CD4-positive, alpha-beta T cell treated with Interleukin-4 for 4 hours (primary cell): ENCODE data around the gene ATP8A1.

Experiments
- DNase-seq: peaks from one replicate; pipeline ENCODE4 v3.0.0-alpha.2; 2020

Gene ATP8A1

DNA sequence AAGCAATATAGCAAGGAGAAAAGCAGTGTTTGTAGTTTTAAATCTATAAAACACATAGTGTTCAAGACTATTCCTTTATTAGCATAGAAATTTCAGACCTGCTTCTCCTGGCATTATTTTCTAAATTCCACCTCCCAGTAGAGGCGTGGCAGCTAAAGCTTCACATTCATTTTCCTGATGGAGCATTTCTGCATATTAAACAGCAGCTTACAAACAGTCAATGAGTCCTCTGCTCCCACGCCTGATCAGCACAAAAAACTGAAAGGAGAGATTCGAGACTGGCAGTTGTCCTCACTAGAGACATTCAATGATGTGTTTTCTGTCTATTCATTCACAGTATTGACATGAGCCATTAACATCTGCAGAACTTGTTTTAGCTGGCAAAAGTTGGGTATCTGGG, 198.2 kb downstream of the ATP8A1 start:
- DNase-seq, result no peak

DNA sequence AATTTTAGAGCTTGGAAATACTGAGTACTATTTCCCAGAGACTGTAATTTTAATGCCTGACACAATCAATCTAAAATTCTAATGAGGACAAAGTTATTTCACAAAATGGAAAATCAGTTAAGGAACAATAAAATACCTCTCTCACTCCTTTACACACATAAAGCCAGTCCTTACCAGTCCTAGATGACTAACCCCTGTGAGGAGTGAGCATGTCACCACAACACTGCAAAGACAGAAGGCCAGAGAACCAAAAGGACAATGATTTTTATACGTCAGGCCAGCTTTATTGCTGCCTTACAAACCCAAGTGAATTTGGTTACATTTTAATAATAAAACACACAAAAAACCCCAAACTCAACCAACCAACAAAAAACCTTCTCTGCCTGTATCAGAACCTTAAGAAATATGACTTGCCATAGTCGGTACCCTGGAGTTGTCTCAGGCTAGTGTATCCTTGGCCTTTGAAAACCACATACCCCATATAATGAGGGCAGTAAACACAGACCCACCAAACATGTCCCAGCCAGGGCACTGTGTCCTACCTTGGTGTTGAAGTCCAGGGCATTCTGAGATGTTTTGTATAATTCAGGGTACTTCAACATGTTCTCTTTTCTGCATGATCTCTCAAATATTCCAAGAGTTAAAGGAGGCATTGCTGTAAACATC, 202.0 kb downstream of the ATP8A1 start:
- DNase-seq, result no peak

DNA sequence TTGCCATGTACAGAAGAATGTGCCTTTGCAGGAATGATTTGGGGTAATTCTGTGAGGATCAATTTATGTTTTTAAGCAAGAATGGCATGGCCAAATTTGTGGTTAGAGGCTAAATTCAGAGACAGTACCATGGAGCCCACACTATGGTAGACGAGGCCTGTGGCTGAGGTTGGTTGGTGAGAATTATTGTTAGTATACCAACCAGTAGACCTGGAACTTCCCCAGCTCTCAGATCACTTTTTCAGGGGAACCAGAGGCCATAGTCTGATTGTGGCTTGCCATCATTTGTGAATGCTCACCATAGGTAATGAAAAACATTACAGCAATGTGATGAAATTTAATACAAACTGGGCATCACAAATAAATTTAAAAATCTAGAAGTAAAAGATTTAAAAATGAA, 203.3 kb downstream of the ATP8A1 start:
- no peak for DNase-seq

DNA sequence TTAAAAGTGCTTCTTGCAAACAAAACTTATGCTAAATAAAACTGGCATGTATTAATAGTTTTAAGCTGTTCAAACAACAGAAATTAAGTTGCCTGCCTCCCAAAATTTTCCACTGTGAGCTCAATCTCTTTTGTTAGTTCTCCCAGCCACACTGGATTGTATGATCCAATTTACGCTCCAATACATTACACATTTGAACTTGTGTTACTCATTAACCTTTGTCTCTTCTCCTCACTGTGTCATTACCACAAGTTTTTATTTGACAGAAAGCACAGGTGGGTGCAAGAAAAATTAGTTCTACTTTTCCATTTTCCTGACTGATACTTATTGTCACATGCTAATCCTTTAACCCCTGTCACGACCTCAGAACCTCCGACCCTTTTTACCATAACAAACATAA, 204.1 kb downstream of the ATP8A1 start:
- no peak for DNase-seq

DNA sequence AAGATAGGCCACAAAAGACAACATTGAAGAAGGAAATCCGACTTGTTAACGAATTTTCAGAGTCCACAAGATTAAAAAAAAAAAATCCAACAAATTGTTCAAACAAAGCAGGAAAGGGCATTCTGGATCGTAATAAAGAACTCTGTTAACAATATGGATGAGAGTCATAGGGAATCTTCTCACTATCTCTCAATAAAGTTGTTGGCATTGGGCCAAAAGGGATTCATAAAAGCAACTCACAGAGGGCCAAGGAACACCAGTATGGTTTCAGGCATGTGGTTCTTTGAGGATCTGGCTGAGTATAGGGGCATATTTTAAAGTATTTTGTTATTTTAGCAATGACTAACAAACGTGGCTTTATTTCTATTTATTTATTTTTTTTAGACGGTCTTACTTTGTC, 210.1 kb downstream of the ATP8A1 start:
- no peak for DNase-seq

DNA sequence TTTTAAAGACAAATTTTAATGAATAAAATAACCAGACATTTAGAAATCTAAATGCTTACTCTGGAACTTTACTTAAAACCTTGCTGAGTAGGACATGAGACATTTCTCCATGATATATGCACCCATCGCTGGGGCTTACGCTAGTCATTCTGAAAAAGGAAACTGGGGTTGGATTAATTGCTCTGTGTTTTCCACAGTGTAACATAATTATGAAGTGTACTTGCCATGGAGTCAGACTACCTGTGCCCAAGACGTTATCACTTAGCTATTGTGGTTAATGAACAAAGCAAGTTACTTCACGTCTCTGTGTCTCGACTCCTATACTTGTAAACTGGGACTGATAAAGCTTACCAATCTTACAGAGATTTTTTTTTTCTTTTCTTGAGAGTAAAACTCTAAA, 211.9 kb downstream of the ATP8A1 start:
- no peak for DNase-seq

DNA sequence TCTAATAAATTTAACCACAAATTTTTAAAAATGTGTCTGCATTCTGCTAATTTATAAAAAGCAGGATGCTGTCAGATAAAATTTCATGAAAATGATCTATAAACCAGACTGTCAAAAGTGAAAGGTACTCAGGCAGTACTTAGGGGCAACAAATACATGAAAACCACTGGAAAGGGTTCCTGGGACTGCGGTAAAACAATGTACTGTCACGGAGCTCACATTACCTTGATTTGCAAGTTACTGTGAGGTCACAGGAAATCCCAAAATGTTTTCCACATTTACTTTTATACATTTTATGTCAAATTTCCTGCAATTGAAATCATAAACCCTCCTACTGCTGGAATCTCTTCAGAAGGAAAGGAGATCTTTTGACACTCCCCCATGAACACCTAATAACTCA, 214.3 kb downstream of the ATP8A1 start:
- DNase-seq, result no peak

DNA sequence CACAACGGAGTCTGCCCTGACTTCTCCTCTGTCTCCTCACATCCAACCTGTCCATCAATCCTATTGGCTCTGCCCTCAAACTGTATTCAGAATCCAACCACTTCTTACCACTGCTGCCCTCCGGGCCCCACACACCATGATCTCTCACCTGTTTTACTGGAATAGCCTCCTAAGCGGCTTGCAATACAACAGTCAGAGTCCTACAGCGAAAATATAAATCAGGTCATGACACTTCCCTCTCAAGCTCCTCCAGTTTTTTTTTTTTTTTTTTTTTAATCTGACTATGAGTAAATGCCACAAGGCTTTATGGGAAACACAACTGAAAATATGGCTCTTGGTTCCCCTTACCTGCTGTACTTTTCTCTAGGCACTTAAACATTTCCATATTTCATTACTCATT, 216.8 kb downstream of the ATP8A1 start:
- no peak for DNase-seq

DNA sequence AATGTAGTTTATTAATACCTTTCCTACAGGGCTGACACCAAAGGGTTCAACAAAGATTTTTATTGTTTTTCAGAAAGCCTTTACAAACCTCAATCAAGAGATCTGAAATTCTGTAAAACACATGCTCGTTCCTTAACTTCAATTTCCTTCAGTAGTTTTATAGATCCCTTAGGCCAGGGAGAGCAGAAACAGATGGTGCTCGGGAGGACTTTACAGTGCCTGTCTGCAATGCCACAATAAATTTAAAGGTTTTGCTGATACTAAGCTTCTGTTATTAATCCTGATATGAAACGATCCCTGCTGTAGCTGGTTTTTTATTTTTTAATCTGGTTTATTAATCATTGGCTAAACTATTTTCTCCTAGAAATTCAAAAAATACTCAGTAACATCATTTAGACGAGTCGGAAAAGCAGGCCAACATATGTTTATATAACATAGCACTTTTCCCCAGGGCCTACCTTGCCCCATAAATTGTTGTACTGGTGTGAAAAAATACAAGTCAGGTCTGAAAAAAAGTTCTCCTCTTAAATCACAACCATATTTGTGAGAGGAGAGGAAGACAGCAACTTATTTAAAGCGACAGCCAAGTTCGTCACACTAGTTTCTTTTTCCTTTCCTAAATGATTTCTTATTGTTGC, 219.9 kb downstream of the ATP8A1 start:
- no peak for DNase-seq

DNA sequence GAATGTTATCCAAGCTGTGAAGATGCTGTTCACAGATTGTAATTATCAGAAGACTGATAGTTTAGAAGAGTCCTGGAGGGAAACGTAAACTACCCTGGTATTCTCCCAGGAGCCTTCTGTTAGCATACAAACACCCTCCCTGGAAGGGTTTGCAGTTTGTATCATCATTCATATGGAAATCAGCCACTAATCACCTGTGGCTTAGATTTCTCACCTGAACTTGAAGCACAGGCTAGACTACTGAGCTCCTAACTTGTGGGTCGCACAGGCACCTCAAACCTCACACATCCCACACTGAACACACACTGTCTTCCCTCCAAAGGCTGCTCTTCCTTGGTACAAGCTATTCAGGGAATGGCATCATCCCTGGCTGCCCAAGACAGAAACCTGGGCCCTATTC, 228.9 kb downstream of the ATP8A1 start:
- DNase-seq, result no peak

DNA sequence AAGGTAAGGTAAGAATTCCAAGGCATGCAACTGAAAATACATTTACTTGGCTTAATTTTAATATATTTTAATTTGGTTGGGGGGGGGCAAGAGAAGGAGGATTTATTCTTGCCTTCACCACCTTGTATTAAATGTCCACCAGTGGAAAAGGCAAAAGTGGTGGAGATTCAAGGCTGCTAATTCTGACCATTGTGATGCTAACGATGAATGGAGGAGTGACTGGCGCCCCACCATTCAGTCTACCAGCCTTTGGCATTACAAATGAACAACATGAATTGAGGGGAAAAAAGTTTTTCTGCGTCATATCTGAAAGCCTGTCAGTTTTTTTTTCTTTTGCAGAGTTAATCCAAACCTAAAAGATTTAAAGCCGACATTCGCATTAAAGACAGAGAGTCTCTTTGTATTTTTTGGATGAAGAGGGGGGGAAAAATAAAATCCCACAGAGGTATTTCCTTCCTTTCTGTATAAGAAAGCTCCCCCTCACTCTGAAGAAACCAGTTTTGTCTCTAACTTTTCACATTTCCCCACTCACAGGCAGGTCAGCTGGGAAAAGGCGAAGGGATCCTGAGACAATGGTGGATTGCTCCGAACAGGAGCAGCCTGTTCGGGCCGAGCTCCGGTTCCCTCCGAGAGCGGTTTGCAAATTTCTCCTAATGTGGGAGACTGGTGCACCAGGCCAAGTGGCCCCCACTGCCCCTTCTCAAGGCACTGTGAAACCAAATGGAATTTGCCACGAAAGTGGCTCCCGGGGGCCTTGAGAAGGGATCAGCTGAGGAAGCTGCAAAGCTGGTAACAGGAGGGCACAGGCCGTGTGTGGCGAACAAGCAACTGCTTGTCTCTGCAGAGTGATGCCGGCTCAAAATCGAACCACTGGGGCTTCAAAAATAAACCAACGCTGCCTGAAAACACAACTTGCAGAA, 231.5 kb downstream of the ATP8A1 start:
- no peak for DNase-seq

DNA sequence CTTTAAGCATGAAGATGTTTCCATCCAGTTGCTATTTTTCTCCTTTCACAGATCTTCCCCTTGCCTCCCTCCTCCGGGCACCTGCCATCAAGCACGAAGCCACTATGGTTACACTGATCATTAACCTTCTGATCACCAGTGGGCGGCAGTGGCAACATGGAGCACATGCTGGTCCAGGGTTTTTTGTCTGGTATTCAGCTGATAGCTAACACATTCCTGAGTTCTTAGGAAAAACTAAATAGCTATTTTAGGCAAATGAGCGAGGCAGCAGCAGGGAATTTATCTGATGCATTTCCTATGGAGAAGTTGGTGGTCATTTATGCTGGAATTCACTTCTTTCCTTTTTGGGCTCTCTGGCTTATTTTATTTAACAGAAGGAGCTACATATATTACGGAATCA, 236.8 kb downstream of the ATP8A1 start:
- DNase-seq, result no peak

DNA sequence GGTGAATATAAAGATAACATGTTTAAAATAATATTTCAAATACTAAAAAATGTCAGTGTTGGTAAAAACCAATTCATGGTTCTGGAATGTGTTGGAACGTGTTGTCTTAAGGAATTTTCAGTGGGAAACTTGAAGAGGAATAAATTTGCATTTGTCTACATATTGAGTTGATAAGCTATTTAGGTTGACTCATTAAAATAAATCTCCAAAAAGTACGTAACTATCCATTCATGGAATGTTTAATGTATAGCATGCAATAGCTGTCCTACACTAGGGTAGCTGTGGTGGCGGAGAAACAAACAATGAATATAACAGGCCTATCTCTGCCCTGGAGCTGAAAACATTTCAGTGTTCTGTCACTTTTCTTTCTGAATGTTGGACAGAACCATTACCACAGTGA, 239.4 kb downstream of the ATP8A1 start:
- DNase-seq, result no peak

DNA sequence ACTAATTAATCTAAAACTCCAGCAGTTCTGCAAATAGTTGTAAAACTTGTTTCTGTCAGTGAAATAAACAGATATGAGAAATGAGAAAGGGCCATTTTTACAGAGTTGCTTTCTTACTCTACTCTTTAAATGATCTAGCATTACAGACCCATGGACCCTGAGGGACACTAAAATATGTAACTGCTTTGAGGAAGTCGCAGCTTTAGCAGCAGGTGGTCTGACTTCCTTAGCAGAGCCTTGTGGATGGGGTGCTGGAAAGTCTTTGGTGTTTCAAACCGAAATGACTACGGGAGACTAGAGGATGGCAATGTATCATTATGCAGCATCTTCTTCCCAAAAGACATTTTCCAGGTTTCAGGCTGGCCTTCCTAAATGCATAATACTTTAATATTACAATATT, 240.9 kb downstream of the ATP8A1 start:
- no peak for DNase-seq

DNA sequence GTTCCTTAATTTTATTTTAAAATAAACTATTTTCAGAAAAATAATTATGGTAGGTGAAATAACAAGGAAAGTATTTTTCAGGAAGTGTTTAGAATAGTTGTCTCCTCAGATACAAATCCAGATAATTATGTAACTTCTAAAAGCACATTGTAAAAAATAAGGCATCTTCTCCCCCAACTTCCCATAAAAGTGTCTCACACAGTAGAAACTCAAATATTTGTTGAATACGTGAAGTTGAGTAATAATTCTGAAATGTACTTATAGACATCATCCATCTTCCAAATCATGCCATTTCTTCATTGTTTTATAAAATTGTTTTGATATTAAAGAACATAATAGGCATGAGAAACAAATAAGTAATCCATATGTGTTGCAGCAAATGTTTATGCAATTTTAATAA, 241.6 kb downstream of the ATP8A1 start:
- no peak for DNase-seq

DNA sequence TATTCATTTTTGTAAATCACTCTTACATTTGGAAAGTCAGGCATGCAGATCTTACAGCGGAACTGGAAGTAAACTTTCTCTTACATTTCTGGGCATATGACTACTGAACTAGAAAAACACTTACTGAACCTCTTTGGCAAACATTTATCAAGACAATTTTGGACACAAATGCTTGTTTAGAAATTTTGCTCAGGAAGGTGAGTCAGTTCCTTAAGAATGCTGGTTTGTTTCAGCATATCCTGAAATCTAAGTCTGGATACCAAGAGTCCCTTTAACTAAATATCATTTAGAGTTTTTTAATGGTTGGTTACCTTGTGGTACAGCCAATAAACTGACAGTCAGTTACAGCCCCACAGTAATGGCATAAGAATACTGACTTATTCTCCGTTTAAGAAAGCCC, 244.7 kb downstream of the ATP8A1 start:
- no peak for DNase-seq

DNA sequence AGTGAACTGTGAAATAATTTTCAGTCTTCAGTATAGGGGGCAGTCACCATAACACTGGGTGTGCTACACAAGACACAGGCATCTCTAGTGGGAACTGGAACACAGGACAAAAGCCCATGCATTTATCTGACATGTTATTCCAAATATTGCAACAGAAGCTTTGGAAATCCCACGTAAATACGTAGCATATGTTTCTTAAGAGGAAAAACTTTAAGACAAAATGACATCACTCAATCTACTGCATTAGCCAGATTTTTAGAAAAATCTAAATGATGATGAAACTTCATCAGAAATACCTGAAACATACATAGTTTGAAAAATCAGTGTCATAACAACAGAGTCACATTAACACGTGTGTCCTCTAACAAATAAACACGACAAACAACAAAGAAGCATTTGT, 245.1 kb downstream of the ATP8A1 start:
- DNase-seq, result no peak

DNA sequence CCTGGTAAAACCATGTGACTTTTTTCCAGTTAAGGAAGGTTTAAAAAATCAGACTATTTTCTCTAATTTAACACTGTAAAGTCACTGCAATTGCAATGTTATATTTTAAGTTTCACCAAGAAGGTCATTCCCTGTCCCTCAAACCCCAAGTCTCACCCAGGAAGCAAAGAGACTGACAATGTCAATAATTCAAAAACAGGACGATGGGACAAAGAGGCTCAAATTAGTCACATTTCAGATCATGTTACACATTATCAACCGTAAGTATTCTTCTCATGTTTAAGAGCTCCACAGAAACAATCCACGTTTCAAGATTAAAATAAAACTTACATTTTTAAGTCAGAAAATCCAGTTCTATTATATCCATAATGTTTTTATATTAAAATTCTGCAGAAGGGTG, 246.5 kb downstream of the ATP8A1 start:
- no peak for DNase-seq

DNA sequence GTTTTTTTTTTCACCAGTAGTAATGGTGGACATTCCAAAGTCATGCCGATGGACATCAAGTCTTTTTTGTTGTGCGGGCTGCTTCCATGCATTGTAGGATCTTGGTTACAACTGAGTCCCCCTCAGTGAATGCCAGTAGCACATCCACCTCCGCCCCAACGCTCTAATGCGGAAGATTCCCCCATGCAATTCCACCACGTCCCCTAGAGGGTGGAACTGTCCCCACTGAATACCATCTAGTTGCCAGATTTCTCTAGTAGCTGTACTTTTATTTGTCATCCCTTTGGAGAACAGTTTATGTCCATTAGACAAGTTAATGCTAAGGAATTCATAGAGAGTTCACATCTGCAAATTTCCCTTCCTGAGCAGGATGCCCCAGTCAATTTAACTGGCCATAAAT, 252.9 kb downstream of the ATP8A1 start:
- no peak for DNase-seq

DNA sequence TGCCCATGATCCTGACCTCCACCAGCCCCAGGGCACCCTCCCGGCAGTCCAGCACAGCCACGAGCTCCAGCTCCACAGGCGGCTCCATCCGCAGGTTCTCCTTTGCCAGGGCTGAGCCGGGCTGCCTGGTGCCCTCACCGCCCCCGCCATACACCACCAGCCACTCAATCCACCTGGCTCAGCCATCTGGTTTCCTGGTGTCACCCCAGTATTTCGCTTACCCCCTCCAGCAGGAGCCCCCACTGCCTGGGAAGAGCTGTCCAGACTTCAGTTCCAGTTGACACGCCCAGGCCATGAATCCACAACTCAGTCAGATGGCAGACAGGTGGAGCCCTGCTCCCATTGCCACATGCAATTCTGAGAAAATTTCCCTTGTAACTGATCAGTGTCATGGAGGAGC, 255.7 kb downstream of the ATP8A1 start:
- DNase-seq, result no peak

DNA sequence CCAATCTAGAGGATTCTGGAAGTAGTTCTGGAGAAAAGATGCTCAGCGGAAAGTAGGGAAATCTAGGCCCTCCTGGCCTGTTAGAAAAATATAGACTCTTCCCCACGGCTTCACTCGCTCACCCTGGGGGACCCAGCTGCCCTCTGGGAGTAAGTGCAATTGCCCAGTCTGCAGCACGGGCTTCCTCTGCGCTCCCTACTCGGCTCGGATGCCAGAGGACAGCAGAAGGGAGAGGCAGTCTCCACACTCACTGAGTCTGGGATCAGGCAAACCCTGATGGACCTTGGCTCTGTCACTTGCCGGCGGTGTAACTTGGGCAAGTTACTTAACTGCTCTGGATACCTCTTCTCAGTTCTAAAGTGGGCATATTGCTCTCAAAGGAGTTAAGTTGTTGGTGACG, 257.5 kb downstream of the ATP8A1 start:
- no peak for DNase-seq

DNA sequence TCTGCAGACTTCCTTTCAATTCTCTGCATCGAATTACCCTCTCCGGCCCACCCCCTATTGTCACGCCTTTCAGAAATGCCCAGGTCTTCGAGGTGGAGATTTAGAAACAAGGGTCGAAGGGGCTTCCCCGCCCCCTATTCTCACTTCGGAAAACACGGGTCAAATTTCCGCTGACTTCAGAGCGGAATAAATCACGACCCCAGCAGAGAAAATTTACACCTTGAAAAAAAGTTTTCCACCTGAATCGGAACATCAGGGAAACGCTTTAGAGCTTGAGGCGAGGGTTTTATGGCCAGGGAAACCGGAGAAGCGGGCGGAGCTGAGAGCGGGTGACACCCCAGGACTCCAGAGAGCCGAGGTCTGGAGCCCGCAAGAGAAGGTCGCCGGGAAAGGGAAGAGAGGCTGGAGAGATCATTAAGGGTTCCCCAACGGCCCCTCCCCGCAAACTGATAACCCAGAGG, 258.0 kb downstream of the ATP8A1 start:
- DNase-seq, result no peak

DNA sequence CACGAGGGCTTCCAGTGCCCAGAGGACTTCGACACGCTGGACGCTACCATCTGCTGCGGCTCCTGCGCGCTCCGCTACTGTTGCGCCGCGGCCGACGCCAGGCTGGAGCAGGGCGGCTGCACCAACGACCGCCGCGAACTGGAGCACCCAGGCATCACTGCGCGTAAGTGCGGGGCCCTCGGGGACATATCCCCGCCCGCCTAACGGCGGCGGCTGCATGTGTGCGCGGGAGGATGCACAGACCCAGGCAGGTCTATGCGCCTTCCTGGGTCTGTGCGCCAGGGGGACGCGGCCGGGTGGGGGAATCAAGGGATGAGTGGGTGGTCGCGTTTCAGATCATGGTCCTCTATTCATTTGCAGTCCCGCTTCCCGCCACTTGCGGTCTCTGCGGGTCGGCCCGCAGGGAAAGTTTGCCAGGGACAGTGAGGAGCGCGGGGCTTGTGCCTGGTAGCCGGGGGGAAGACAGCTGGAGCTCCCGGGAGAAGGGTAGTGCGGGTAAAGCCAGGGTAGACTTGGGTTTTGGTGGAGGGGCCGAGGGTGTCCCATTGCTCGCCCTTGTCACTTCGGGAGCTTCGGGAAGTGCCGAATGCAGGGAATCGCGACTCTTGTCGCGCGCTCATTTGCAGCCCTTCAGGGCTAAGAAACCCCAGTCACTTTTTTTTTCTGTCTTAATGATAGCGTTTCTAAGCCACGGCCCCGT, 258.6 kb downstream of the ATP8A1 start:
- DNase-seq, result no peak
